DMS153 treated with DMSO at 0.1 percent for 48 hours (cell line): ENCODE data around the gene DUSP3.
A peak's percentile ranks its signal among the peaks of the same experiment; 100 is the strongest.

Source experiments
- DNase-seq: peaks from one replicate; lab custom pipeline; 2025; ENCODE audit not compliant: unreplicated experiment; lab: John Stamatoyannopoulos, UW

The DUSP3 gene

GRCh38 chr17:43769859-43770258, 8.9 kb downstream of the DUSP3 start:
- no peak for DNase-seq

DNA sequence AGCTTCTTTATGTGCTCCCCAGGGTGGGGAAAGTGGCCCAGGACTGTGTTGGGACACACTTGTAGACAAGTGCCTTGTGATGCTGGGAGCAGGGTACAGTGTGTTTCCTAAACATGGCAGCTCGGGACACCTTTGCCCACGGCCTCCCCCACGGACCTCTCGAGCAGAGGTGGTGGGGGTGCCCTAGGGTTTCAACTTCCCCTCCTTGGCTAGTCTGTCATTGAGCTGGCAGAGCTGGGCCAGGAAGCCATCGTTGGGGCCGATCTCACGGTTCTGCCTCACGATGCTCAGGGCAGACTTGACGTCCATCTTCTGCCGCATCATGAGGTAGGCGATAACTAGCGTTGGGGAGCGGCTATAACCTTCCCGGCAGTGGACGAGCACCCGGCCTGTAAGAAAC, 9.4 kb downstream of the DUSP3 start:
- DNase-seq, result no peak

DNA sequence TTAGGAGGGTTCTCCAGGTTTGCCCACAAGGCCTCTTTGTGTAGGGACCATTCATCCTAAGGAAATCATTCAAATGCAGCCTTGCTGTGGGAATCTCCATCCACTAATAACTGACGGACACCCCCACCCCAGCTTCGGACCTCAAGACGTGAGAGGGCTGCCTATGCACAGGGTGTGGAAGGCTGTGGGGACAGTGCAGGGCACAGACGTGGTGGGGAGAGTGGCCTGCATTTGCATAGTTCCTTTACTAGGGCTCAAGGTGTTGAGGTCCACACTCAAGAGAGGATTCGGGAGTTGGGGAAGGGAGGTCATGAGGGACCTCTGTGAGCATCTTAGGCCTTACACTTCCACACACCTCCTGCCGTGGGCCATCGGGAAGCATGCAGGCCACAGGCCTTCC, 9.8 kb downstream of the DUSP3 start:
- no peak for DNase-seq

DNA sequence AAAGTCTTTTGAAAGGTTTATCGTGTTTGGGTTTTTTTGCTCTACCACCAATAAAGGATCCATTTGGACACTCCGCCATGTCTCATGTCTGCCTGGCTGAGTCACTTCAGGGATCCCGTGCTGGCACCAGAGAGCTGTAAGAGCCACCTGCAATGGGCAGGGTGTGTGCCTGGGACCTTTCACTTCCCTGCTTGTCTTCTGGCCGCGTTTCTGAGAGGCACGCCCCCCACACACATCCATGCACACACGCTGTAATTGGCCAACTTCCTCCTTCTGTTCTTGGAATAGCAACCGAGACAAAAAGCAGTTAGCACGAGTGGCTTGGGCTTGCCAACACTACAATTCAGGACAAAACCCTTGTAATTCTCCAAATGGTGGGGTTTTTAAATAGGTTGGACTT, 10.4 kb downstream of the DUSP3 start:
- DNase-seq, result no peak

DNA sequence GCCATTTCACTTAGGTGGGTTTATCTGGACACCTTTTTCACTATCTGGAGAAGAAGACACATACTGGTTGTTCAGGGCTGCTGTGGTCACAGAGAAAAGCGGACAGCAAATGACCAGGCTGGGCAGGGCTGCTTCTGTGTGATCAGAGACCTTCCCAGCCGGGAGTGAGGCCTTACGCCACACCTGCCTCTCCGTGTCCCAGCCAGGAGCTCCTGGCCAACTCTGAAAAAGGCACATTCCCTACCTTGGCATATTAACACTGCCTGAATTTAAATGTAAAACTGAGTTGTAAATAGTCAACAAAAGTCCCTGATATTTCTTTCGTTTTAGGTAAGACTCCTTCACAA, 11.1 kb downstream of the DUSP3 start:
- DNase-seq, result no peak

- no peak for DNase-seq
These were observed 11.6 kb downstream of the DUSP3 start for GRCh38 chr17:43767053-43767712.

- DNase-seq, result no peak
These were observed 12.2 kb downstream of the DUSP3 start for GRCh38 chr17:43766413-43767052.

GRCh38 chr17:43760254-43760852, 18.4 kb downstream of the DUSP3 start:
- DNase-seq, result peak; percentile 82

- DNase-seq, result no peak
These were observed 18.9 kb downstream of the DUSP3 start for GRCh38 chr17:43759836-43760235.

DNA sequence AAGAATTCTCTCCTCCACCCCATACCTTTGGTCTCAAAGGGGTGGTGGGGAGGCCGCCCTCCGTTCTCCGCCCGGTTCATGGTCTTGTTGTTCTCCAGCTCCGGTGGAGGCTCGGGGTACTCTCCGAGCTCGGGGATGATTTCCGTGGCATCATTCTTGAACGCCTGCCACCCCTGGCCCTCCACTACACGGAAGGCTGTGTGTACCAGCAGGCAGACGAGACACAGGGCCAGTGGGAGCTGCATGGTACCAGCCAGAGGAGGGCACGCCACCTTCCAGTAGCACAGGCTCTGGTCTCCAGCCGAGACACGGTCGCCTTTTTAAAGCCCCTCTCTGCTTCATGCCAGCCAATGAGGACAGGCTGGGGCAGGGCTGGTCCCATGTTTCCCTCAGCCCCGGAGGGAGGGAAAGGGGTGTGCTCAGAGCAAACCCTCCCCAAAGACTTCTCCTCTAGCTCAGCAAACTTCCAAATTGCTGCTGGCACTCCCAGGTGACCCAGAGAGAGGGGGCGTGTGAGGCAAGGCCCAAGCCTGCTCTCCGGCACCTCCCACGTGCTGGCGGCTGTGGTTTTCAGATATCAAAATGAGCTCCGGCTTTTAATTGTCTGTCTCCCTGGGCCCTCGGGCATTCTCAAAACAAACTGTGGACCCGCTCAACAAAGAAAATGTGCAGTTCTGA, 20.1 kb downstream of the DUSP3 start, which contains the start of gene SOST:
SOST (minus strand) TSS at position 295 of the 678 bp plus-strand sequence; CDS start at position 245, 50 bp downstream.
- no peak for DNase-seq

DNA sequence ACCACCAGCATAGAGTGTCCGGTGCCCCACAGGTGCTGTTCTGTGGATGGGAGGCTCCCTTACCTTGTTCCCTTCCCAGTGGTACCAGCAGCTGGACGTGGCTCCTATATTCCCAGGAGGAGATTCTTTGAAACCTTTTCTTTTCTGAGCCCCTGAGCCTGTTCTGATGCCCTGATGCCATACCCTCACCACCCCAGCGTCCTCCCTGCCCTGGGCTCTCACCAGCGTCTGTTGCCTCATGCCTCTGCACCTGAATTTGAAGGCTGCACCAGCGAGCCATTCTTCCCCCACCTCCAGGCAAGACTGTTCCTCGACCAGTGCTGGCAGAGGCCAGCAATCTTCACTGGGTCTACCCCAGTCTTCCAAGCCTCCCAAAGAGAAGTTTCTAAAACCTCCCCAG, 20.7 kb downstream of the DUSP3 start:
- no peak for DNase-seq

- DNase-seq, result no peak
These were observed 21.6 kb downstream of the DUSP3 start for GRCh38 chr17:43757171-43757660.

DNA sequence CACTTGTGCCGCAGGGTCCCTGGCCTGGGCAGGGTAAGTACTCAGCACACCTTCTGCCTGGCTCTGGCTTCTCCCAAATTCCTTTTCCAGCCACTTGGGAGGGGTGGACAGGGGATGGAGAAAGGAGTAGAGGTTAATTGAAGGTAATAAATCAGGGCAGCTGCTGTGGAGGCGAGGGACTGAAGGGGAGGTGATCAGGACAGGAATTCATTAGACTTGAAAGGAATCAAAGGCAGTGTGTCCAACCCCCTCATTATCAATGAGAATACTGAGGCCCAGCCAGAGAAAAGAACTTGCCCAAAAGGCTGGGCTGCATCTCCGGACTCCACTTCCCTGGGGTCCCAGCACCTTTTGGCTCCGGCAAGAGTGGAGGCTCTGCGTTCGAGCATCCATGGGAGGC, 22.6 kb downstream of the DUSP3 start:
- DNase-seq, result no peak

DNA sequence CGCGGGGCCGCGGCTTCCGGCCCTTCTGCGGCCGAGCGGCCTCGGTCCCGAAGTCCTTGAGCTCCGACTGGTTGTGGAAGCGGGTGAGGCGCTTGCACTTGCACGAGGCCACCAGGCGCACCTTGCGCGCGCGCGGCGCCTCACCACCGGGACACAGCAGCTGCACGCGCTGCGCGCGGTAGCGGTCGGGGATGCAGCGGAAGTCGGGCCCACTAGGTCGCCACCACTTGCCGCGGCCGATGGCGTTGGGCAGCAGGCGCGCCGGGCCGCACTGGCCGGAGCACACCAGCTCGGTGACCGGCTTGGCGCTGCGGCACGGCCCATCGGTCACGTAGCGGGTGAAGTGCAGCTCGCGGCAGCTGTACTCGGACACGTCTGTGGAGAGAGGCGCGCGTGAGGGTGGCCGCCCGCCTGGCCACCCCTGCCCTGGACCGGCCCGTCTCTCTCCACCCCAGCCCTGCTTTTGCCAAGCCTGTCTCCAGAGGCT, 23.3 kb downstream of the DUSP3 start:
- no peak for DNase-seq

GRCh38 chr17:43754947-43755346, 23.8 kb downstream of the DUSP3 start:
- DNase-seq, result no peak

DNA sequence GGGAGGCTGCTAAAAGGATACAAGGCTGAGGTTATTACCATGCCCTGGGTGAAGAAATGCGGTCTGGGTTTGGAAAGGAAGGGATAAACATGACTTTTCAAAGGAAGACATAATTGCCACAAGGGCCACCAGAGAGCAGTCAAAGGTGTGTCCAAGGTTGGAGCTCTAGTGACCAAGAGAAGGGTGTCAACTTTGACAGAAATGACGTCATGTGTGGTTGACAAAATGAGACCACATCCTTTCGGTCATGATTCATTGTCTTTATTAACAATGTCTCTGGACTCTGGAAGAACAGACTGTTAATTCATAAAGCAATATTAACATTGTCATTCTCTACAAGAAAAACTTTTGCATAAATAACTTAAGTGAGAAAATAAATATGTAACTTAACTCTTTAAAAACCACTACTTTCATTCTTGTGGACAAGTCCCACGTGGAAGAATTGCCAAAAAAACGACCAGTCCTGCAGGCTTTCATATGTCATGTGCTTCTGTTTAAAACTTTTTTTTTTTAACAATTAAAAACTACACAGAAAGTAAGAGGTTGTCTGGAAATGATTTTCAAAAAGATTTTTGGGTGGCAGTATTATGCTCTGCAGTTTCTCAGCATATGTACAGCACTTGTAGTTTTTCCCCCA, 25.2 kb downstream of the DUSP3 start:
- no peak for DNase-seq

DNA sequence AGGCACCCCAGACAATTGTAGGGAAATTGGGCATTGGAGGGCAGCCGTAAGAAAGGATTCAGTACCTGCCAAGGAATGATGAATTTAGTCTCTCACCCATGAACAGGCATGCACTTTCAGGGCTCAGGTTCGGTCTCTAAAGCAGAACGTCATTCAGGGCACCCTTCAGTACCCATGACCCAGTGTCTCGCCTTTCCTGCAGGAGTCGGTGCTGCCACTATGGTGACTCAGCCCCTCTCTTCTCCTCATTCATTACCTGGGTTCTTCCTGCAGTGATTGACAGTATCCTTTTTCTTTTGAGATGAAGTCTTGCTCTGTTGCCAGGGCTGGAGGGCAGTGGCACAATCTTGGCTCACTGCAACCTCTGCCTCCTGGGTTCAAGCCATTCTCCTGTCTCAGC, 28.6 kb downstream of the DUSP3 start:
- DNase-seq, result no peak

DNA sequence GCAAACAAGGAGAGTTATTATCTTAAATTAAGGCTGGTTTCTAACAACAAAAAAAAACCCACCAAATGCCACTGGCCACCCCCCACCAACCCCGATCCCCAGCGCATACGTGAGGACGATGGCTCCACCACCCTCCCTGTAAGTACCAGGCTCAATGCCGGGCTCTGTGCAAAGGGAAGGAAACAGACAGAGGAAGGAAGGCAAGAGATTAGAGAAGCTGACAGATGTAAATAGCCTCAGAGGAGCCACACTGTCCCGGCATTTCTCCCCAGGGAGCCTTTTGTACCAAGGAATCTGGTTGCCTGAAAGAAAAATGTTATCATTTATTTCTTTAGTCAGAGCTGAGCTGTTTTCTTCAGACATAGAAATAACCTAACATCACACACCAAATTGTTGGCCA, 33.2 kb downstream of the DUSP3 start:
- DNase-seq, result no peak

GRCh38 chr17:43741636-43742035, 37.1 kb downstream of the DUSP3 start:
- DNase-seq, result no peak

GRCh38 chr17:43740541-43740940, 38.2 kb downstream of the DUSP3 start:
- DNase-seq, result no peak

GRCh38 chr17:43737722-43738121, 41.1 kb downstream of the DUSP3 start:
- no peak for DNase-seq
